Activated CD4-positive, alpha-beta T cell treated with anti-CD3 and anti-CD28 coated beads, Interleukin-2, amount 50 U/mL, for 24 hours (primary cell): ENCODE measurements around the gene CASP12.
"Not testable (repeated sequence)": the region's sequence is repeated elsewhere in the genome, so short reads cannot be mapped to it uniquely, and the experiment has no call there.

Experiments
- DNase-seq, 2 donors: peaks; one replicate each; pipeline ENCODE4 v3.0.0-alpha.2; 2020; ENCODE audit warnings: low read depth in 1 of 2, low spot score in 1 of 2

Gene CASP12

GRCh38 chr11:104897891-104898684 lies at the start of gene CASP12:
Gene CASP12 (minus strand): TSS chr11:104898460.
- DNase-seq, result no peak

DNA sequence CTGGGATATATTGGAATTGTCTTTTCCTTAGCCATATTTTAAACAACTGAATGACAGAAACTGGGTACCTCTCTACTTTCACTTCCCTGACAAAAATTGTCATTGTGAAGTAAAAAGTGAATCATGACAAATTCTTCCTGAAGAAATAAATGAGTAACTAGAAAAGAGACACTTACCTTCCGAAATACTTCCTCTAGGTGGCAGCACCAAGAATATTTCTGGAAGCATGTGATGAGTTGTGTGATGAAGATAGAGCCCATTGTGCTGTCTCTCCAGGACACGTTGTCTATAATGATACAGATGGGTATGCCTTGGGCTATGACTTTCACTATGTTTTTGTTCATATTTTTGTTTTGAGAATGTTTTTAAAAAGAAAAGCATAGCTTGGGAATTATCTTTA lies 48.6 kb upstream of the CASP12 start:
- DNase-seq, result peak in 1 of 2 donors; percentile 27

DNA sequence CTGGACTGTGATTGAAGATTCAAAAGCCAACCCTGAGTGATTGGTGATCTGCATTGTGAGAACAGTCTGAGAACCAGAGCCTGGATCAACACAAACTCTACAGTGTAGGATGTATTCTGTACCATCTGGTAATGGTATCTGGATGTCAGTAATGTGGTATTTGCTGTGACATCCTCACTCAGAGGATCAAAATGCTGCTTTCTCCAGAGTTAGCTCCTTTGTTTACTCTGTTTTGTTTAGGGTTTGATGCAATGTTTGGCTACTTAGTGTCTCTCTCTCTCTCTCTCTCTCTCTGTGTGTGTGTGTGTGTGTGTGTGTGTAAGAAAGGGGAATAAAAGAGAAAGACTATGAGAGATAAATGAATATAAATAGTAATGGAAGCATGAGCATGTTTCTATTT lies 45.8 kb upstream of the CASP12 start:
- DNase-seq, result no peak

DNA sequence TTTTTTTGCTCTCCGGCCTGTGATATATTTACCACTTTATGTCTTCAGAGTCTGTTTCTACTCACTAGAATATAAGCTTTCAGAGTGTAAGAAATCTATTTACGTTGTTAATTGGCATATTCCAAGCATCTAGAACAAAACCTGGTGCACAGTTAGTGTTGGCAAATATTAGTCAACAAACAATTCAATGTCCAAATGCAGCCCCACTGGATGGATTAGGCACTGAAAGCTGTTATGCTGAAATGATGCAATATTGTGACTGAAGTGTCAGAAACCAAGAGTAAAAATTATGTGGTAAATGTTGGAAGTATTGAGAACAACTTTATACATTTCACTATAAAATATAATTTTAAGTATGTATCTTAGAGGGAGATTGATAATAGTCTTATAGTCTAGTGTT lies 45.3 kb upstream of the CASP12 start:
- DNase-seq, result no peak

GRCh38 chr11:104934594-104934993 lies 36.3 kb upstream of the CASP12 start:
- no peak for DNase-seq

- not testable (repeated sequence) for DNase-seq
Measured at GRCh38 chr11:104934073-104934472, 35.8 kb upstream of the CASP12 start.

DNA sequence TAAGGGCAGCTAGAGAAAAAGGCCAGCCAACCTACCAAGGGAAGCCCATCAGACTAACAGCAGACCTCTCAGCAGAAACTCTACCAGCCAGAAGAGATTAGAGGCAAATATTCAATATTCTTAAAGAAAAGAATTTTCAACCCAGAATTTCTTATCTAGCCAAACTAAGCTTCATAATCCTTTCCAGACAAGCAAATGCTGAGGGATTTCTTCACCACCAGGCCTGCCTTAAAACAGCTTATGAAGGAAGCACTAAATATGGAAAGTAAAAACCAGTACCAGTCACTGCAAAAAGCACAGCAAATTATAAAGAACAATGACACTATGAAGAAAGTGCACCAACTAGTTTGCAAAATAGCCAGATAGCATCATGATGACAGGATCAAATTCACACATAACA lies 30.6 kb upstream of the CASP12 start:
- no peak for DNase-seq

GRCh38 chr11:104926771-104927611 lies 28.7 kb upstream of the CASP12 start:
- DNase-seq, result no peak

- DNase-seq, result no peak
Measured at GRCh38 chr11:104925850-104926249, 27.6 kb upstream of the CASP12 start.

GRCh38 chr11:104918113-104918824 lies 20.0 kb upstream of the CASP12 start:
- no peak for DNase-seq

DNA sequence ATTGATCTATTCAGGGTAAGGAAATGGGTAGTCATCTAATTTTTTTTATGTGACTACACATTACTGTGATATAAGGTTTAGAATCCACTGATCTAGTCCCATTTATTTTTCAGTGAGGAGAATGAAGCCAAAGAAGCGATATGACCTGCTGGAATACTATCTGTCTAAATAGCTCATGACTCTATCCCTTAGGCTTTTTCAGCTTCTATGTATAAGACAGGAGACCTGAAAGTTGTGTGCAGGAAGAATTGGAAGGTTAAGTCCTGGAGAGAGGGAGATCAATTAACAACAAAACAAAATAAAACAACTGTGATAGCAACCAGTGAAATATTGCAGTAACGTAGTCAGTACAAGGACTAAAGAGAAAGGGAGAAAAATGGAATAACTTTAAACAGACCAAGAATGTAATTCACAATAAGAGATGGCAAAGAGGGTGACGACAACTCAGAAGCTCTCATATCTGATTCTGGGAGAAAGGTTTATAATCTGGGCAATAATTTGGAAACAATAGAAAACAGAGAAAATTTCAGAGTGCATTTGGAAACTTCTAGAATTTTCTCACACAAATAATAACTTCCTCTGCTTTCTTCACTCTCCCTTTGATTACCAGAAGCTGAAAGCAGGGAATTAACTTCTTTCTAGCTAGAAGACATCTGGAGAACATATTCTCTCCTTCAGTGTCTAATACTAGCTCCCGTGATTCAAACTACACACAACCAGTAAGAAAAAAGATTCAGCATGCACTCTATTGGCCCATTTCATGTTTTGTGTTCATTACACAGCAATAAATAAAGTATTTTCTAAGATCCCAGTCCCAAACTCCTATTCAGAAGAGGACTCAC lies 19.2 kb upstream of the CASP12 start:
- DNase-seq, result no peak

GRCh38 chr11:104916442-104916841 lies 18.2 kb upstream of the CASP12 start:
- DNase-seq, result no peak

GRCh38 chr11:104912102-104912501 lies 13.8 kb upstream of the CASP12 start:
- no peak for DNase-seq

DNA sequence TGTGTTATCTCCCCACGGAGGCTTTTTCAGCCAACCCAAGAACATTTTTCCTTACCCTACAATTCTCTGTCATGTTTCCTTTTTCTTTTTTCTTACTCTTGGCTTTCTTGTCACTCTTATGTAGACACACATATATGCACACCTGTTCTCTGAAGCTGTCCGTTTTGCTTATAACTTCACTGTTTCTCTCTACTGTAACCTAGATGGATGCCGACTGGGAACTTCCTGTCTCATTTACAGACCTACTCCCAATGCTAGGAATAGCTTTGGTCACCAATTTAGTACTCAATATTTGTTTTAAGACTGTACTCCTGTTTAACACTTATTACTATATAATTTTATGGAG lies 9.9 kb upstream of the CASP12 start:
- no peak for DNase-seq

DNA sequence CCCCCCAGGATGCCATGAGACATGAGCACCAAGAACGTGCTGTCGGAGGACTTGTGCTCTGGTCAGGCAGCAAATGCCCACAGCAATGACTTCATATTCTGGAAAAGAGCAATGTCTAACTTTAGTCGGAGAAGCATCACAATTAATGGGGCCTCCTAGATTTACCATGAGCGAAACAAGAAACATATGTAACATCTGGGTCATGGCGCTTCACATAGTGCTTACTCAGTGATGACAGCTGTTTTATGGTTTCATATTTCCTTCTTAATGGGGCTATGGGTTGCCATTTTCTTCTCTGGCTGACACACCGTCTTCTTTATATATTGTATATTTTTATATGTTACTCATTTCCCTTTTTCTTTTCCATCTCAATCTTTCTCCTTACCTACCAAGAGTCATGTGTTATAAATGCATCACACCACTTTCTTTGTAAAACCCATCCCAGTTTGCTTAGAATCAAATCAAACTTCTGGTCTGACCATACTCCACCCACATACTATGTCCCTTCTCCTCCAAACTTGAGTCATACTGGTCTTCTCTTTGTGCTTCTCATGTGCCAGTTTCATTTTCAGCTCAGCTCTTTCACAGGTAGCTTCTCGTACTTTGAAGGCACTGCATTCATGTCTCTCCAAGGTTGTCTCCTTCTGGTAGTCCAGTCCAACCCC lies 9.4 kb upstream of the CASP12 start:
- no peak for DNase-seq

DNA sequence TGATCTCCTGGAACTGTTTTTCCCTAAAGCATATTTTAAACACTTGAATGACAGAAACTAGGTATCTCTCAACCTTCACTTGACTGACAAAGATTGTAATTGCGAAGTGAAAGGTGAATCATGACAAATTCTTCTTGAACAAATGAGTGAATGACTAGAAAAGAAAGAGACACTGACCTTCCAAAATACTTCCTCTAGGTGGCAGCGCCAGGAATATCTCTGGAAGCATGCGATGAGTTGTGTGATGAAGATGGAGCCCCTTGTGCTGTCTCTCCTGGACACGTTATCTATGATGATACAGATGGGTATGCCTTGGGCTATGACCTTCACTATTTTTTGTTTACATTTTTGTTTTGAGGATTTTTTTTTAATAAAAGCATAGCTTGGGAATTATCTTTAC lies 7.0 kb upstream of the CASP12 start:
- DNase-seq, result no peak

DNA sequence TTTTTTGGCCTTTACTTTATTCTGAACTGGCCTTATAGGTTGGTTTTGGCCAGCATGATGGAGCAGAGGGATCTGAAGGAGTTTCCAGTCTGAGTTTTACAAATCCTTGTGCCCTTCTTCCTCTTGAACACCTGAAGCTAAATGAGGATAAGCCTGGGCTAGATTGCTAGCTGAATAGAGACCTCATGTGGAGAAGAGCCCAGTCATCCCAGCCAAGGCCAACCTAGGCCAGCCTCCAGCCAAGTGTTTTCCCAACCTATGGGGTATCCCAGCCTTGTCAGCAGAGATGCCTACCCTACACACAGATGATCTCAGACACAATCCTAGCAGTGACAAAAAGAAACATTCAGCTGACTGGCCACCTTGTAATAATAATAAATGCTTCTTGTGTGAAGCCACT lies 966 bp upstream of the CASP12 start:
- no peak for DNase-seq

- DNase-seq, result no peak
Measured at GRCh38 chr11:104898685-104899013, 389 bp upstream of the CASP12 start.

DNA sequence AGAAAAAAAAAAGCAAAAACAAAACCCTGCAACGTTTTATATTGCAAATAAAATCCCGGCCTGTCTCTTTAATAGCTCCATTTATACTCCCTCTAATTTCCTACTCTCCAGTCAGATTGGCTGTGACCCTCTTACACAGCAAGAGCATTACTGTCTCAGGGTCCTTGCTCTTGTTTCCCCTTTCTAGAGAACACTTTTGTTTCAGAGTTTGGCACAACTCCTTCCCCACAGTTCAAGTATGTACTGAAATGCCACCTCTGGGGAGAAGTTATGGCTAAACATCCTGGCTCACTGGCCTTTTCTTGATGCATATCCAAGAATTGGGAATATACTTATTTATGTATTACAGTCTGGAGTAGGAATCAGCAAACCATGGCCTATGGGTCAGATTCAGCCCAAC lies 2.6 kb downstream of the CASP12 start:
- DNase-seq, result no peak

GRCh38 chr11:104893876-104894275 lies 4.4 kb downstream of the CASP12 start:
- no peak for DNase-seq
